HEK293 (cell line): Measurements from ENCODE around the gene PRMT7.

Experiments
- CTCF ChIA-PET: fragments of 350-600 bp; formaldehyde crosslinking; extraction: SDS; loops from one replicate; lab custom pipeline; 2021; ENCODE audit warnings: antibody characterized with exemption; lab: Yijun Ruan, JAX
- POLR2A ChIA-PET: fragments of 300-600 bp; formaldehyde crosslinking; extraction: SDS; loops from one replicate; lab custom pipeline; 2020; ENCODE audit warnings: antibody characterized with exemption, inconsistent platforms; lab: Yijun Ruan, JAX
- H3K27ac ChIP-seq: fragments of 200-500 bp; sonication (Bioruptor generic); 2 replicates; pipeline ENCODE4 v1.5.1; 2014; ENCODE audit warnings: low read depth, low read length, control low read depth, inconsistent platforms; ENCODE audit errors: extremely low read depth
- H3K36me3 ChIP-seq, 2 experiments: fragments of 200-500 bp in 1 of 2; sonication (Bioruptor generic) in 1 of 2; 1 replicate in 1 of 2; 2 replicates in 1 of 2; pipeline ENCODE4 v1.5.1; 2014 to 2017; ENCODE audit warnings: inconsistent platforms in 2 of 2, low read length in 2 of 2; ENCODE audit not compliant: control insufficient read depth in 2 of 2, insufficient read depth in 1 of 2
- H3K4me1 ChIP-seq: fragments of 200-500 bp; sonication (Bioruptor generic); 2 replicates; pipeline ENCODE4 v1.5.1; 2014; ENCODE audit warnings: mild to moderate bottlenecking, low read length, inconsistent platforms; ENCODE audit not compliant: control insufficient read depth, insufficient read depth
- H3K4me3 ChIP-seq: 2 replicates; pipeline ENCODE4 v1.5.1; 2011; ENCODE audit warnings: low read depth, mild to moderate bottlenecking, control low read depth, low read length, moderate library complexity
- H3K9me3 ChIP-seq: fragments of 200-500 bp; sonication (Bioruptor generic); 2 replicates; pipeline ENCODE4 v1.5.1; 2014; ENCODE audit warnings: low read depth, low read length, inconsistent platforms; ENCODE audit not compliant: control insufficient read depth, insufficient read depth
- BCL11A ChIP-seq: fragments of 450-650 bp; formaldehyde crosslinking; IDR thresholded peaks from 2 replicates; pipeline ENCODE4 v1.5.1; 2016; ENCODE audit warnings: low read depth, missing biosample characterization, missing genetic modification characterization
- GLI2 ChIP-seq: fragments of 450-650 bp; formaldehyde crosslinking; IDR thresholded peaks from 2 replicates; pipeline ENCODE4; 2017; ENCODE audit warnings: missing biosample characterization, missing genetic modification characterization, low read depth, borderline replicate concordance
- GLI4 ChIP-seq: fragments of 450-650 bp; formaldehyde crosslinking; IDR thresholded peaks from 2 replicates; pipeline ENCODE4 v1.5.1; 2016; ENCODE audit warnings: missing biosample characterization, missing genetic modification characterization
- HOXC10 ChIP-seq: sonication (generic); formaldehyde crosslinking; IDR thresholded peaks from 2 replicates; pipeline ENCODE4 v1.8.1; 2023; ENCODE audit warnings: mild to moderate bottlenecking, missing genetic modification reagents
- MEIS1 ChIP-seq: sonication (generic); formaldehyde crosslinking; IDR thresholded peaks from 2 replicates; pipeline ENCODE4 v1.8.1; 2022; ENCODE audit warnings: missing genetic modification reagents, mild to moderate bottlenecking, borderline replicate concordance
- OVOL3 ChIP-seq: fragments of 450-650 bp; formaldehyde crosslinking; IDR thresholded peaks from 2 replicates; pipeline ENCODE4 v1.5.1; 2016; ENCODE audit warnings: missing biosample characterization, missing genetic modification characterization
- REPIN1 ChIP-seq: fragments of 450-650 bp; formaldehyde crosslinking; IDR thresholded peaks from 2 replicates; pipeline ENCODE4 v1.5.1; 2017; ENCODE audit warnings: missing biosample characterization, missing genetic modification characterization, low read depth
- SETDB1 ChIP-seq: IDR thresholded peaks from one replicate; pipeline ENCODE4 v1.6.1; 2017; ENCODE audit warnings: mild to moderate bottlenecking, low read length, moderate library complexity, mixed read lengths; ENCODE audit not compliant: insufficient read length
- ZBTB1 ChIP-seq: fragments of 450-650 bp; formaldehyde crosslinking; IDR thresholded peaks from 2 replicates; pipeline ENCODE4 v1.5.1; 2016; ENCODE audit warnings: missing biosample characterization, missing genetic modification characterization
- ZBTB21 ChIP-seq: fragments of 450-650 bp; formaldehyde crosslinking; IDR thresholded peaks from 2 replicates; pipeline ENCODE4 v1.5.1; 2017; ENCODE audit warnings: missing biosample characterization, missing genetic modification characterization
- ZNF202 ChIP-seq: fragments of 450-650 bp; formaldehyde crosslinking; IDR thresholded peaks from 2 replicates; pipeline ENCODE4 v1.5.1; 2016; ENCODE audit warnings: missing biosample characterization, missing genetic modification characterization, borderline replicate concordance
- ZNF548 ChIP-seq: fragments of 450-650 bp; formaldehyde crosslinking; IDR thresholded peaks from 2 replicates; pipeline ENCODE4 v1.5.1; 2016; ENCODE audit warnings: missing biosample characterization, missing genetic modification characterization
- ZNF596 ChIP-seq: fragments of 450-650 bp; IDR thresholded peaks from 2 replicates; pipeline ENCODE4 v1.5.0; 2018; ENCODE audit warnings: missing biosample characterization, mild to moderate bottlenecking, missing genetic modification characterization, moderate library complexity
- ZNF701 ChIP-seq: fragments of 450-650 bp; formaldehyde crosslinking; IDR thresholded peaks from 2 replicates; pipeline ENCODE4 v1.5.1; 2016; ENCODE audit warnings: missing biosample characterization, missing genetic modification characterization
- ZNF707 ChIP-seq: fragments of 450-650 bp; formaldehyde crosslinking; IDR thresholded peaks from 2 replicates; pipeline ENCODE4 v1.5.1; 2016; ENCODE audit warnings: missing biosample characterization, missing genetic modification characterization
- ZNF837 ChIP-seq: fragments of 450-650 bp; formaldehyde crosslinking; IDR thresholded peaks from 2 replicates; pipeline ENCODE4 v1.5.1; 2016; ENCODE audit warnings: missing biosample characterization, missing genetic modification characterization
- TF ChIP-seq, protein P1 (sequence below): fragments of 450-650 bp; formaldehyde crosslinking; IDR thresholded peaks from 2 replicates; pipeline ENCODE4 v1.5.1; 2016; ENCODE audit warnings: missing biosample characterization, missing genetic modification characterization, low read depth
- TF ChIP-seq, protein P2 (sequence below): fragments of 450-650 bp; formaldehyde crosslinking; IDR thresholded peaks from 2 replicates; pipeline ENCODE4 v1.5.1; 2017; ENCODE audit warnings: missing biosample characterization, missing genetic modification characterization
- TF ChIP-seq, protein P3 (sequence below): fragments of 450-650 bp; formaldehyde crosslinking; IDR thresholded peaks from 2 replicates; pipeline ENCODE4 v1.5.1; 2016; ENCODE audit warnings: missing biosample characterization, missing genetic modification characterization

Gene PRMT7

DNA sequence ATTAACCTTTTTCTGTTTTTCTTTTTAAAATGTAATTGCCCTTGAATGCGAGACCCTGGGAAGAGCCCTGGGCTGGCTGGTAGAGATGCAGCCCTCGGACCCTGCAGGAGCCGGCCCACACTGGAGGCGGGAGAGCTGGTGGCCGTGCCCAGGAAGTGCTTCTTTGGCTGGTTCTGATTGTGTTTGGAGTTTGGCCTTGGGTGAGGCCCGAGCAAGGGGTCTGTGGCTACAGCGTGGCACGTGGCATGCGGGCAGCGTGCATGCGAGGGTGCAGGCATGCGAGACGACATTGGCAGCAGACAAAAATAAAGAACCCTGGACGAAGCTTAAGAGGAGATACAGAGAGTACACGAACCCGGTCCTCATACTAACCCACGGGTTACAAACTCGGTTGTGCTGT is 49.7 kb downstream of the PRMT7 start (continued):
- no peak for TF ChIP-seq ZBTB21 (tag by site-specific recombination)
- TF ChIP-seq MEIS1 (CRISPR knock-in tag): no peak
- no peak for TF ChIP-seq HOXC10
- no peak for TF ChIP-seq ZBTB1
- no peak for TF ChIP-seq OVOL3 (tag by site-specific recombination)
- no peak for TF ChIP-seq GLI4
- TF ChIP-seq ZNF701: no peak
- TF ChIP-seq, protein P1, sequence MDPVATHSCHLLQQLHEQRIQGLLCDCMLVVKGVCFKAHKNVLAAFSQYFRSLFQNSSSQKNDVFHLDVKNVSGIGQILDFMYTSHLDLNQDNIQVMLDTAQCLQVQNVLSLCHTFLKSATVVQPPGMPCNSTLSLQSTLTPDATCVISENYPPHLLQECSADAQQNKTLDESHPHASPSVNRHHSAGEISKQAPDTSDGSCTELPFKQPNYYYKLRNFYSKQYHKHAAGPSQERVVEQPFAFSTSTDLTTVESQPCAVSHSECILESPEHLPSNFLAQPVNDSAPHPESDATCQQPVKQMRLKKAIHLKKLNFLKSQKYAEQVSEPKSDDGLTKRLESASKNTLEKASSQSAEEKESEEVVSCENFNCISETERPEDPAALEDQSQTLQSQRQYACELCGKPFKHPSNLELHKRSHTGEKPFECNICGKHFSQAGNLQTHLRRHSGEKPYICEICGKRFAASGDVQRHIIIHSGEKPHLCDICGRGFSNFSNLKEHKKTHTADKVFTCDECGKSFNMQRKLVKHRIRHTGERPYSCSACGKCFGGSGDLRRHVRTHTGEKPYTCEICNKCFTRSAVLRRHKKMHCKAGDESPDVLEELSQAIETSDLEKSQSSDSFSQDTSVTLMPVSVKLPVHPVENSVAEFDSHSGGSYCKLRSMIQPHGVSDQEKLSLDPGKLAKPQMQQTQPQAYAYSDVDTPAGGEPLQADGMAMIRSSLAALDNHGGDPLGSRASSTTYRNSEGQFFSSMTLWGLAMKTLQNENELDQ (tag by site-specific recombination): no peak

DNA sequence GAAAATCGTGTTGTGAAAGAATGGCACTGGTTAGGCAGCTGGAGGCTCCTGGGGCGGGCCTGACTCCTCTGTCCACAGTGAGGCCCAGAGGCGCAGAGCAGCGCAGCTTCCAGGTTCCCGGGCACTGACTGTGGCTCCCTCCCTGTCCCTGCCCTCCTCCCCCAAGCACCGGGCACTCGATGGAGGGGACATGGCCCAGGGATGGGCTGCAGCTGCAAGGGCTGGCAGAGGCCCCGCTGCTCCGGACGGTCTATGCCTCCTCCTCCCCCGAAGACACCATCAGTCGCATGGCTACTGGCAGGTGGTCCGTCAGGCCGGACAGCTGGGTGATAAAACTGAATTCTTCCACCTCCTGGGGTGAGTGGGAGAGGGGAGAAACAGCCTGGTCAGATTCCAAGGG is 50.1 kb downstream of the PRMT7 start:
- H3K4me1 ChIP-seq: no peaks in the 10 kb centered on the region
- POLR2A ChIA-PET: no interaction called here
- CTCF ChIA-PET: no interaction called here
- no peaks in the 10 kb centered on the region for H3K9me3 ChIP-seq
- H3K27ac ChIP-seq: no peak overlapping the region
- no peak overlapping the region for H3K4me3 ChIP-seq
- H3K36me3 ChIP-seq: peaks cover 0 to 27% of the 10 kb centered on the region in 2 experiments; a peak in 1 of 3 replicates
- no peak for TF ChIP-seq ZNF548 (tag by site-specific recombination)

DNA sequence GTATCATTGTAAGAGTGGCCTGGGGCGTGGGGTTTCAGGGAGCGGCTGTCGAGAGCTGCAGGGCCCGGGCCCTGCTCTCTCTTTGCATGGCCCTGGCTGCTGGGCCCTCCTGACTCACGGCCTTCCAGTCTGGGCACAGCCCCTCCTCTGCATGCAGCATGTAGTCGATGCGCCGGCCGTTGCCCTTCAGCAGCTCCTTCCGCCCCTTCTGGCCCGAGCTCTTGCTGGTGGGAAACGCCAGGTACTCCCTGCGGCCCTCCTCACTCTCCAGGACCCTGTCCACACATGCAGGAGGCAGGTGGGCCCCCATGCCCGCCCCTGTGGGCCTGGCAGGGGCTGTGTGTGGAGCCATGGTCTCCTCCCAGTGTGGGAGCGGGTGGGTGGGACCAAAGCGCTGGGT is 50.7 kb downstream of the PRMT7 start:
- Histone ChIP-seq H3K36me3 (peaks cover 0 to 23% of the 10 kb centered on the region in 2 experiments; a peak in 1 of 3 replicates), H3K4me3 (no peak overlapping the region), H3K4me1 (no peaks in the 10 kb centered on the region), H3K9me3 (no peaks in the 10 kb centered on the region), H3K27ac (no peak overlapping the region)
- ChIA-PET POLR2A (no interaction called here), CTCF (no interaction called here)
- no peak for TF ChIP-seq MEIS1 (CRISPR knock-in tag)
- TF ChIP-seq, protein P2, sequence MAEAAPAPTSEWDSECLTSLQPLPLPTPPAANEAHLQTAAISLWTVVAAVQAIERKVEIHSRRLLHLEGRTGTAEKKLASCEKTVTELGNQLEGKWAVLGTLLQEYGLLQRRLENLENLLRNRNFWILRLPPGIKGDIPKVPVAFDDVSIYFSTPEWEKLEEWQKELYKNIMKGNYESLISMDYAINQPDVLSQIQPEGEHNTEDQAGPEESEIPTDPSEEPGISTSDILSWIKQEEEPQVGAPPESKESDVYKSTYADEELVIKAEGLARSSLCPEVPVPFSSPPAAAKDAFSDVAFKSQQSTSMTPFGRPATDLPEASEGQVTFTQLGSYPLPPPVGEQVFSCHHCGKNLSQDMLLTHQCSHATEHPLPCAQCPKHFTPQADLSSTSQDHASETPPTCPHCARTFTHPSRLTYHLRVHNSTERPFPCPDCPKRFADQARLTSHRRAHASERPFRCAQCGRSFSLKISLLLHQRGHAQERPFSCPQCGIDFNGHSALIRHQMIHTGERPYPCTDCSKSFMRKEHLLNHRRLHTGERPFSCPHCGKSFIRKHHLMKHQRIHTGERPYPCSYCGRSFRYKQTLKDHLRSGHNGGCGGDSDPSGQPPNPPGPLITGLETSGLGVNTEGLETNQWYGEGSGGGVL (tag by site-specific recombination): no peak
- no peak for TF ChIP-seq ZNF707 (tag by site-specific recombination)
- TF ChIP-seq ZNF837 (tag by site-specific recombination): no peak
- no peak for TF ChIP-seq SETDB1
- no peak for TF ChIP-seq GLI4
- TF ChIP-seq REPIN1 (tag by site-specific recombination): no peak
- TF ChIP-seq ZNF596: no peak
- TF ChIP-seq BCL11A (tag by site-specific recombination): no peak
- TF ChIP-seq ZNF202 (tag by site-specific recombination): no peak
- no peak for TF ChIP-seq GLI2
- TF ChIP-seq, protein P3, sequence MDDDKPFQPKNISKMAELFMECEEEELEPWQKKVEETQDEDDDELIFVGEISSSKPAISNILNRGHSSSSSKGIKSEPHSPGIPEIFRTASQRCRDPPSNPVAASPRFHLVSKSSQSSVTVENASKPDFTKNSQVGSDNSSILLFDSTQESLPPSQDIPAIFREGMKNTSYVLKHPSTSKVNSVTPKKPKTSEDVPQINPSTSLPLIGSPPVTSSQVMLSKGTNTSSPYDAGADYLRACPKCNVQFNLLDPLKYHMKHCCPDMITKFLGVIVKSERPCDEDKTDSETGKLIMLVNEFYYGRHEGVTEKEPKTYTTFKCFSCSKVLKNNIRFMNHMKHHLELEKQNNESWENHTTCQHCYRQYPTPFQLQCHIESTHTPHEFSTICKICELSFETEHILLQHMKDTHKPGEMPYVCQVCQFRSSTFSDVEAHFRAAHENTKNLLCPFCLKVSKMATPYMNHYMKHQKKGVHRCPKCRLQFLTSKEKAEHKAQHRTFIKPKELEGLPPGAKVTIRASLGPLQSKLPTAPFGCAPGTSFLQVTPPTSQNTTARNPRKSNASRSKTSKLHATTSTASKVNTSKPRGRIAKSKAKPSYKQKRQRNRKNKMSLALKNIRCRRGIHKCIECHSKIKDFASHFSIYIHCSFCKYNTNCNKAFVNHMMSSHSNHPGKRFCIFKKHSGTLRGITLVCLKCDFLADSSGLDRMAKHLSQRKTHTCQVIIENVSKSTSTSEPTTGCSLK: no peak
